ENCODE results near the gene PRR29.
A peak's percentile ranks its signal among the peaks of the same experiment; 100 is the strongest.

Gene PRR29

DNA sequence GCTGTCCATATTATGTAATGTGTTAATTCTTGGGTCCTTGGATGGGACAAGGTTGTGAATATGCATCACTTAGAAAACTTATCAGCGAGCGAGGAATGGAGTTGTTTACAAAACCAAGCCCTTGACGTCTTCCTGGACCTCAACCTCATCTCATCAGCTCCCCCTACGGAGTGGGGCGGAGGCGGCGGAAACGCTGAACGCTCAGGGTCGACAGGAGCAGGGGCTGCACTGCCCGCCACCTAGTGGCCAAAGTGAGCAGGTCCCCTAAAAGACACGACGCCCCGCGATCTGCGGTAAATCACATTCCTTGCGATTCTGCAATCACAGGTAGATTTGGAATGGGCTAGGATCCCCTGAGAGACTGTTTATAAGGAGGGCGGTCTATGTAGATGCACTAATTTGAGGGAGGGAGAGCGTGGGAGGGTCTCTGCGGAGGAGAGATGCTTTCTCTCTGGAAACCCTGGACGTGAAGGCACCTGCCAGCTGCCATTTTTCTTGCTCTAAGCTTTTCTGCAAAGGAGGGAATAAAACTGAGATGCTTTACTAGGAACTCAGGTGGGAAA is 27.7 kb downstream of the PRR29 start:
- H3K4me2 ChIP-seq (ENCODE audit: low read length): peak overlapping the region; percentile 52
- peaks cover 7% of the 10 kb centered on the region; the same call in 1 of the 2 replicates for H3F3A ChIP-seq (ENCODE audit: control insufficient read depth, insufficient read depth)
- H3K4me1 ChIP-seq (ENCODE audit: control insufficient read depth, low read length): peaks cover 35% of the 10 kb centered on the region
- H3K36me3 ChIP-seq (ENCODE audit: control insufficient read depth, low read length): no peaks in the 10 kb centered on the region
- H3K9me3 ChIP-seq (ENCODE audit: control insufficient read depth, insufficient read depth, low read length): no peaks in the 10 kb centered on the region
- H3K79me2 ChIP-seq (ENCODE audit: control insufficient read depth, low read length): no peaks in the 10 kb centered on the region
- H3K9me2 ChIP-seq (replicated peaks; ENCODE audit: control insufficient read depth, low read length): no peaks in the 10 kb centered on the region
- H3K27ac ChIP-seq (ENCODE audit: low read depth, low read length): no peak overlapping the region
- no peaks in the 10 kb centered on the region for H4K20me1 ChIP-seq (ENCODE audit: control insufficient read depth, insufficient read depth, low read depth, low read length)
- no peaks in the 10 kb centered on the region for H3K27me3 ChIP-seq (ENCODE audit: control insufficient read depth, low read length)
- TF ChIP-seq EZH2phosphoT487 (IDR thresholded peaks at IDR 0.05; ENCODE audit: borderline replicate concordance, low read length) (no peak), CTCF (IDR thresholded peaks at IDR 0.05; ENCODE audit: low read depth, low read length, poor library complexity, severe bottlenecking) (peak; percentile 99)
- peak overlapping the region; percentile 26; the same call in 1 of the 2 replicates for H3K4me3 ChIP-seq (ENCODE audit: low read length)

GRCh38 chr17:64028874-64029464 is 30.8 kb downstream of the PRR29 start:
- H3K4me2 ChIP-seq (ENCODE audit: low read length): no peak overlapping the region
- 0 out of 2 replicates have a peak, but pooled peaks cover 2% of the 10 kb centered on the region for H3F3A ChIP-seq (ENCODE audit: control insufficient read depth, insufficient read depth)
- no peaks in the 10 kb centered on the region for H3K27me3 ChIP-seq (ENCODE audit: control insufficient read depth, low read length)
- H3K9me2 ChIP-seq (replicated peaks; ENCODE audit: control insufficient read depth, low read length): no peaks in the 10 kb centered on the region
- H3K36me3 ChIP-seq (ENCODE audit: control insufficient read depth, low read length): no peaks in the 10 kb centered on the region
- H3K4me3 ChIP-seq (ENCODE audit: low read length): no peak overlapping the region
- no peaks in the 10 kb centered on the region for H4K20me1 ChIP-seq (ENCODE audit: control insufficient read depth, insufficient read depth, low read depth, low read length)
- H3K9me3 ChIP-seq (ENCODE audit: control insufficient read depth, insufficient read depth, low read length): no peaks in the 10 kb centered on the region
- peaks cover 24% of the 10 kb centered on the region for H3K4me1 ChIP-seq (ENCODE audit: control insufficient read depth, low read length)
- TF ChIP-seq EZH2phosphoT487 (IDR thresholded peaks at IDR 0.05; ENCODE audit: borderline replicate concordance, low read length) (no peak), CTCF (IDR thresholded peaks at IDR 0.05; ENCODE audit: low read depth, low read length, poor library complexity, severe bottlenecking) (peak; percentile 51)
- H3K79me2 ChIP-seq (ENCODE audit: control insufficient read depth, low read length): no peaks in the 10 kb centered on the region
- no peak overlapping the region for H3K27ac ChIP-seq (ENCODE audit: low read depth, low read length)

- H3K9me3 ChIP-seq (ENCODE audit: control insufficient read depth, insufficient read depth, low read length): no peaks in the 10 kb centered on the region
- H3K4me2 ChIP-seq (ENCODE audit: low read length): no peak overlapping the region
- no peak overlapping the region for H3K27ac ChIP-seq (ENCODE audit: low read depth, low read length)
- TF ChIP-seq CTCF (IDR thresholded peaks at IDR 0.05; ENCODE audit: low read depth, low read length, poor library complexity, severe bottlenecking): no peak
- TF ChIP-seq EZH2phosphoT487 (IDR thresholded peaks at IDR 0.05; ENCODE audit: borderline replicate concordance, low read length): no peak
- H3F3A ChIP-seq (ENCODE audit: control insufficient read depth, insufficient read depth): no peaks in the 10 kb centered on the region
- no peaks in the 10 kb centered on the region for H3K79me2 ChIP-seq (ENCODE audit: control insufficient read depth, low read length)
- H3K27me3 ChIP-seq (ENCODE audit: control insufficient read depth, low read length): 0 out of 2 replicates have a peak, but pooled peaks cover 3% of the 10 kb centered on the region
- H3K4me1 ChIP-seq (ENCODE audit: control insufficient read depth, low read length): peaks cover 9% of the 10 kb centered on the region
- no peaks in the 10 kb centered on the region for H3K36me3 ChIP-seq (ENCODE audit: control insufficient read depth, low read length)
- H3K9me2 ChIP-seq (replicated peaks; ENCODE audit: control insufficient read depth, low read length): no peaks in the 10 kb centered on the region
- no peak overlapping the region for H3K4me3 ChIP-seq (ENCODE audit: low read length)
- no peaks in the 10 kb centered on the region for H4K20me1 ChIP-seq (ENCODE audit: control insufficient read depth, insufficient read depth, low read depth, low read length)
These were observed 33.9 kb downstream of the PRR29 start for GRCh38 chr17:64032081-64032480.
